CD8-positive, alpha-beta memory T cell (primary cell): ENCODE measurements around the gene OR51S1. TPM values are rescaled to one million over a fixed set of nuclear protein-coding genes. Genes with fewer than 3 reads are reported as not detected.

Experiments used
- CTCF ChIA-PET: fragments of 350-600 bp; sonication (Branson Sonifier 250); formaldehyde crosslinking; loops from one replicate; lab custom pipeline; 2021; ENCODE audit warnings: antibody characterized with exemption; lab: Charles Lee
- POLR2A ChIA-PET: fragments of 350-600 bp; sonication (Branson Sonifier 250); formaldehyde crosslinking; loops from one replicate; lab custom pipeline; 2021; ENCODE audit warnings: antibody characterized with exemption; lab: Charles Lee
- DNase-seq, 5 donors: peaks; one replicate each; pipeline versions ENCODE4 v3.0.0 to v3.0.0-alpha.2; 2020 to 2022; ENCODE audit warnings: mixed read lengths in 1 of 5
- H3K27ac ChIP-seq: one replicate; pipeline ENCODE4 v1.7.0; 2013; ENCODE audit warnings: low read depth, mild to moderate bottlenecking, low read length, moderate library complexity
- H3K27me3 ChIP-seq: 2 replicates; pipeline ENCODE4 v1.7.0; 2013; ENCODE audit warnings: low read length, mild to moderate bottlenecking; ENCODE audit not compliant: insufficient read depth, poor library complexity, severe bottlenecking
- H3K36me3 ChIP-seq: 2 replicates; pipeline ENCODE4 v1.7.0; 2013; ENCODE audit warnings: mild to moderate bottlenecking, low read length, moderate library complexity; ENCODE audit not compliant: insufficient read depth
- H3K4me1 ChIP-seq: 2 replicates; pipeline ENCODE4 v1.7.0; 2013; ENCODE audit warnings: mild to moderate bottlenecking, low read length, moderate library complexity; ENCODE audit not compliant: insufficient read depth
- H3K4me3 ChIP-seq: 2 replicates; pipeline ENCODE4 v1.7.0; 2013; ENCODE audit warnings: mild to moderate bottlenecking, low read length
- H3K9me3 ChIP-seq: 2 replicates; pipeline ENCODE4 v1.7.0; 2013; ENCODE audit warnings: mild to moderate bottlenecking, low read length
- H3K27ac Mint-ChIP-seq, 8 donors: one replicate each; pipeline ENCODE4 v1.8.0; 2020 to 2021; ENCODE audit warnings: mixed read lengths in 8 of 8, mild to moderate bottlenecking in 6 of 8, inconsistent platforms in 3 of 8, moderate library complexity in 3 of 8
- H3K27me3 Mint-ChIP-seq, 2 donors: one replicate each; pipeline ENCODE4 v1.8.0; 2020 to 2021; ENCODE audit warnings: mixed read lengths in 2 of 2, mild to moderate bottlenecking in 1 of 2, moderate library complexity in 1 of 2
- H3K36me3 Mint-ChIP-seq, 3 donors: one replicate each; pipeline ENCODE4 v1.8.0; 2020 to 2021; ENCODE audit warnings: mixed read lengths in 3 of 3, inconsistent platforms in 1 of 3, mild to moderate bottlenecking in 1 of 3
- H3K4me1 Mint-ChIP-seq, 3 donors: one replicate each; pipeline ENCODE4 v1.8.0; 2020 to 2021; ENCODE audit warnings: mixed read lengths in 3 of 3, inconsistent platforms in 1 of 3, mild to moderate bottlenecking in 1 of 3
- H3K4me3 Mint-ChIP-seq, 7 donors: one replicate each; pipeline ENCODE4 v1.8.0; 2020 to 2021; ENCODE audit warnings: mixed read lengths in 7 of 7, mild to moderate bottlenecking in 6 of 7, moderate library complexity in 4 of 7, inconsistent platforms in 2 of 7
- H3K9me3 Mint-ChIP-seq, 5 donors: one replicate each; pipeline ENCODE4 v1.8.0; 2020 to 2022; ENCODE audit warnings: mixed read lengths in 5 of 5, mild to moderate bottlenecking in 3 of 5, moderate library complexity in 2 of 5, inconsistent platforms in 1 of 5
- polyA plus RNA-seq: library from polyadenylated mRNA; unstranded; fragments of 300-500 nt; fragmentation: Illumina TruSeq; gene quantifications from one replicate; pipeline ENCODE4 v1.2.3, GENCODE V29; 2021
- total RNA-seq, 2 experiments: library from RNA; stranded (reverse); gene quantifications; one replicate each; pipeline ENCODE4 v1.2.3, GENCODE V29; 2021

OR51S1 gene
- not detected for total RNA-seq
- not detected for polyA plus RNA-seq

DNA sequence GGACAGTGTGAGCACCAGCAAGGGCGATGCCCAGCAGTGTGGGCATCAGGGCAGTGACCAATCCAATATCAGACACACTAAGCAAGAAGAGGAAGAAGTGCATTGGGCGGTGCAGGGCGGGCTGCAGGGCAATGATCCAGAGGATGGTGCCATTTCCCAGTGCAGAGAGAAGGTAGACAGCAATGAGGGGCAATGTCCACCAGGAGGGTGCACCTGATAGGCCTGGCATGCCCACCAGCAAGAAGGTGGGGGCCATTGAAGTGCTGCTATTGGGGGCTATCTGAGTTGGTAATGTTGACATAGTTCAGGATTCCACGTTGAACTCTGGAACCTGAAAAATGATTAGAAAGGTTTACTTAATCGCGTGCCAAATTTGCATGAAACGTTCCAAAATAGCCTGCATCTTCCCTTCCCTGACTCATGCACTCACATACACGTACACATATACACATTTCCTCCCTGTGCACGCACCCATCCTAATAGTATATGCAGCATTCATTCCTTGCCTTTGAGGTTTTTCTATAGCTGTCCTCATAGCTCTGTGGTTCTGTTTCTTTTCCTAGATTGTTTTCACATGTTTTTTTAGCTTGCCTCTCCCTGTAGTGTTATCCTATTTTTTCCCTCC is at the start of gene OR51S1:
Gene OR51S1 (minus strand): TSS at position 301 of the 625 bp plus-strand sequence. CDS start 0 bp downstream, at position 301.
- Mint-ChIP-seq H3K27me3 (peaks cover 1 to 13% of the 10 kb centered on the region in 2 donors), H3K4me1 (no peaks in the 10 kb centered on the region), H3K27ac (no peak within 1 kb of the TSS), H3K36me3 (no peaks in the 10 kb centered on the region), H3K9me3 (peaks cover 0 to 4% (median 0%) of the 10 kb centered on the region in 5 donors), H3K4me3 (no peak within 1 kb of the TSS)
- no peaks in the 10 kb centered on the region for H3K36me3 ChIP-seq
- no peaks in the 10 kb centered on the region for H3K4me1 ChIP-seq
- no peak for DNase-seq
- H3K27ac ChIP-seq: no peak within 1 kb of the TSS
- no peaks in the 10 kb centered on the region for H3K27me3 ChIP-seq
- H3K9me3 ChIP-seq: no peaks in the 10 kb centered on the region
- no peak within 1 kb of the TSS for H3K4me3 ChIP-seq
- CTCF ChIA-PET: no interaction called here
- POLR2A ChIA-PET: no interaction called here

DNA sequence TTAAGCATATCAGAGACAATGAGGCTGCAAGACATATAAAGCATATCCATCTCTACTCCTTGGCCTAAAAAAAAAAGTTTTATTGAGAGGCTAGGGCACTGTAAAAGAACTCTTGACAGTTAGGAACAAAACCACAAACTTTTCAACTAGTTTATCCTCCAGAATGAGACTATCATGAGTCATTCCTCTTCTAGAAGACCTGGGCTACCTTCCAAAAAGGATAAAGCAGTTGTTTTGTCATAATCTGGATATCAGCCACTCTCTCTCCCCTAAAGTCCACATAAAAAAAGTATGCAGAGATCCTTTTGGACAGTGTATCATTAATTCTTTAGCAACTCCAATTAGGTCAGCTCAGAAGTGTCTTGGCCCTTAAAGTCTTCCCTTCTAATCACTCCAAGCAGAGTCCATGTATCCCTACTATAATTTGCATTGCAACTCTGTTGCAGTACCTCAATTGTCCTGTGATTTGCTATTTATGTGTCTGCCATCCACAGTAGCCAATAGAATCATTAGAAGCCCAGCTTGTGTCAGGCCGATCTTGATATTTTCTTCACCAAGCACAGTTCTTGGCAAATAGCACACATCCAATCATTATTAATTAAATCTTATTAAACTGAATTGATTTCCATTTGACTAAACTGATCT is 43.1 kb upstream of the OR51S1 start:
- H3K4me1 Mint-ChIP-seq: no peaks in the 10 kb centered on the region
- H3K27me3 Mint-ChIP-seq: no peaks in the 10 kb centered on the region
- H3K9me3 ChIP-seq: no peaks in the 10 kb centered on the region
- no peak overlapping the region for H3K27ac Mint-ChIP-seq
- ChIA-PET CTCF (no interaction called here), POLR2A (no interaction called here)
- H3K4me3 ChIP-seq: no peak overlapping the region
- no peak overlapping the region for H3K27ac ChIP-seq
- H3K4me1 ChIP-seq: no peaks in the 10 kb centered on the region
- H3K4me3 Mint-ChIP-seq: no peak overlapping the region
- no peak for DNase-seq
- peaks cover 0 to 7% (median 0%) of the 10 kb centered on the region in 5 donors for H3K9me3 Mint-ChIP-seq
- no peaks in the 10 kb centered on the region for H3K36me3 ChIP-seq
- no peaks in the 10 kb centered on the region for H3K27me3 ChIP-seq
- H3K36me3 Mint-ChIP-seq: no peaks in the 10 kb centered on the region

GRCh38 chr11:4890279-4890678 is 41.3 kb upstream of the OR51S1 start:
- Histone ChIP-seq H3K27me3 (no peaks in the 10 kb centered on the region), H3K27ac (no peak overlapping the region), H3K36me3 (no peaks in the 10 kb centered on the region), H3K9me3 (no peaks in the 10 kb centered on the region), H3K4me3 (no peak overlapping the region), H3K4me1 (no peaks in the 10 kb centered on the region)
- no peak overlapping the region for H3K27ac Mint-ChIP-seq
- H3K4me1 Mint-ChIP-seq: no peaks in the 10 kb centered on the region
- H3K9me3 Mint-ChIP-seq: peaks cover 0 to 7% (median 0%) of the 10 kb centered on the region in 5 donors
- no peaks in the 10 kb centered on the region for H3K27me3 Mint-ChIP-seq
- no peak for DNase-seq
- no peaks in the 10 kb centered on the region for H3K36me3 Mint-ChIP-seq
- POLR2A ChIA-PET: no interaction called here
- CTCF ChIA-PET: no interaction called here
- no peak overlapping the region for H3K4me3 Mint-ChIP-seq

- no peaks in the 10 kb centered on the region for H3K36me3 Mint-ChIP-seq
- Histone ChIP-seq H3K4me1 (no peaks in the 10 kb centered on the region), H3K4me3 (no peak overlapping the region), H3K27ac (no peak overlapping the region), H3K27me3 (no peaks in the 10 kb centered on the region), H3K36me3 (no peaks in the 10 kb centered on the region), H3K9me3 (no peaks in the 10 kb centered on the region)
- CTCF ChIA-PET: no interaction called here
- peaks cover 0 to 5% (median 0%) of the 10 kb centered on the region in 5 donors for H3K9me3 Mint-ChIP-seq
- no peak for DNase-seq
- H3K27me3 Mint-ChIP-seq: no peaks in the 10 kb centered on the region
- POLR2A ChIA-PET: no interaction called here
- H3K4me1 Mint-ChIP-seq: no peaks in the 10 kb centered on the region
- no peak overlapping the region for H3K27ac Mint-ChIP-seq
- H3K4me3 Mint-ChIP-seq: no peak overlapping the region
These were observed 38.6 kb upstream of the OR51S1 start for GRCh38 chr11:4887591-4887990.

GRCh38 chr11:4886186-4886585 is 37.2 kb upstream of the OR51S1 start:
- no peak for DNase-seq
- Histone ChIP-seq H3K9me3 (no peaks in the 10 kb centered on the region), H3K4me1 (no peaks in the 10 kb centered on the region), H3K36me3 (no peaks in the 10 kb centered on the region), H3K27ac (no peak overlapping the region), H3K27me3 (no peaks in the 10 kb centered on the region), H3K4me3 (no peak overlapping the region)
- H3K4me3 Mint-ChIP-seq: no peak overlapping the region
- ChIA-PET POLR2A (no interaction called here), CTCF (no interaction called here)
- no peaks in the 10 kb centered on the region for H3K4me1 Mint-ChIP-seq
- no peak overlapping the region for H3K27ac Mint-ChIP-seq
- no peaks in the 10 kb centered on the region for H3K27me3 Mint-ChIP-seq
- H3K36me3 Mint-ChIP-seq: no peaks in the 10 kb centered on the region
- peaks cover 0 to 5% (median 0%) of the 10 kb centered on the region in 5 donors for H3K9me3 Mint-ChIP-seq

DNA sequence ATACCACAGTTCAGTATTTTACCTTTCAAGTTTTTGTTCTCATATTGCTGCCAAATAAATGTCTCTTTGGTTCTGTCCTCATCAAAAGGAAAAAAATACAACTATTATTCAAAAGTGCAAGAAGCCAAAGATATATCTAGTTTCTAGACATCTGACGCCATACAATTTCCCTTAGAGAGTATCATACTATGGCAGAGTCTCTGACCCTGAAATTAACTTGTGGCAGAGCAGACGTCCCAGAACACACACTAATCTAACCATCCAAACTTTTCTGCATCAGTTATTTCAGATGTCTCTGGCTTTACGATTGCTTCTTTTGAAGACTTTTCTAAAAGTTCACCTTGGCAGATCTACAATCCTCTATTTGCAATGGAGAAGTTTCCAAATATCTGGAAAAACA is 35.4 kb upstream of the OR51S1 start:
- ChIA-PET POLR2A (no interaction called here), CTCF (no interaction called here)
- H3K9me3 Mint-ChIP-seq: no peaks in the 10 kb centered on the region
- Histone ChIP-seq H3K4me1 (no peaks in the 10 kb centered on the region), H3K9me3 (no peaks in the 10 kb centered on the region), H3K36me3 (no peaks in the 10 kb centered on the region), H3K27ac (no peak overlapping the region), H3K4me3 (no peak overlapping the region), H3K27me3 (no peaks in the 10 kb centered on the region)
- H3K27me3 Mint-ChIP-seq: no peaks in the 10 kb centered on the region
- H3K4me3 Mint-ChIP-seq: no peak overlapping the region
- no peak overlapping the region for H3K27ac Mint-ChIP-seq
- no peaks in the 10 kb centered on the region for H3K36me3 Mint-ChIP-seq
- no peak for DNase-seq
- no peaks in the 10 kb centered on the region for H3K4me1 Mint-ChIP-seq

DNA sequence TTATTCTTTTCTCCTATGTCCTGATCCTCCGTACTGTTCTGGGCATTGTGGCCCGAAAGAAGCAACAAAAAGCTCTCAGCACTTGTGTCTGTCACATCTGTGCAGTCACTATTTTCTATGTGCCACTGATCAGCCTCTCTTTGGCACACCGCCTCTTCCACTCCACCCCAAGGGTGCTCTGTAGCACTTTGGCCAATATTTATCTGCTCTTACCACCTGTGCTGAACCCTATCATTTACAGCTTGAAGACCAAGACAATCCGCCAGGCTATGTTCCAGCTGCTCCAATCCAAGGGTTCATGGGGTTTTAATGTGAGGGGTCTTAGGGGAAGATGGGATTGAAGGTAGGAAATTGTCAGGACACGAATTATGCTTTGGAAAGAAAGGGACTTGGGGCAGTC is 33.5 kb upstream of the OR51S1 start:
- H3K27ac Mint-ChIP-seq: no peak overlapping the region
- no peak for DNase-seq
- H3K27ac ChIP-seq: peak overlapping the region; percentile 14
- no peaks in the 10 kb centered on the region for H3K9me3 ChIP-seq
- H3K36me3 Mint-ChIP-seq: no peaks in the 10 kb centered on the region
- H3K36me3 ChIP-seq: no peaks in the 10 kb centered on the region
- H3K9me3 Mint-ChIP-seq: no peaks in the 10 kb centered on the region
- ChIA-PET POLR2A (no interaction called here), CTCF (no interaction called here)
- H3K27me3 ChIP-seq: no peaks in the 10 kb centered on the region
- H3K4me3 Mint-ChIP-seq: no peak overlapping the region
- no peaks in the 10 kb centered on the region for H3K27me3 Mint-ChIP-seq
- no peaks in the 10 kb centered on the region for H3K4me1 Mint-ChIP-seq
- H3K4me1 ChIP-seq: no peaks in the 10 kb centered on the region
- no peak overlapping the region for H3K4me3 ChIP-seq

- DNase-seq: no peak
- Mint-ChIP-seq H3K27ac (peak within 1 kb of the TSS in 1 of 8 donors; percentile 7), H3K36me3 (no peaks in the 10 kb centered on the region), H3K27me3 (no peaks in the 10 kb centered on the region), H3K4me3 (no peak within 1 kb of the TSS), H3K4me1 (no peaks in the 10 kb centered on the region), H3K9me3 (peaks cover 0 to 1% (median 0%) of the 10 kb centered on the region in 5 donors)
- ChIA-PET POLR2A (no interaction called here), CTCF (no interaction called here)
- no peaks in the 10 kb centered on the region for H3K4me1 ChIP-seq
- H3K27me3 ChIP-seq: no peaks in the 10 kb centered on the region
- H3K36me3 ChIP-seq: no peaks in the 10 kb centered on the region
- H3K9me3 ChIP-seq: no peaks in the 10 kb centered on the region
- H3K27ac ChIP-seq: peak within 1 kb of the TSS; percentile 14
- H3K4me3 ChIP-seq: no peak within 1 kb of the TSS
These were observed 33.0 kb upstream of the OR51S1 start, which contains the start of gene OR51T1 for GRCh38 chr11:4881860-4882500. OR51T1 (plus strand) TSS chr11:4881900; CDS start chr11:4881900, 0 bp downstream.
